OCI-LY3 (cell line): ENCODE measurements around the gene CEP350.

Experiments used
- H2AFZ ChIP-seq: fragments of 200-600, 300-600 bp; shearing (Covaris generic); 2 replicates; pipeline ENCODE4 v1.6.0; 2014; ENCODE audit warnings: antibody characterized with exemption, low read depth, low read length
- H3K27ac ChIP-seq: fragments of 200-600, 300-600 bp; sonication (generic); 2 replicates; pipeline ENCODE4 v1.5.1; 2014; ENCODE audit warnings: mild to moderate bottlenecking, low read length, moderate library complexity, mixed read lengths
- H3K27me3 ChIP-seq: fragments of 200-600, 300-600 bp; sonication (generic); 2 replicates; pipeline ENCODE4 v1.6.1; 2014; ENCODE audit warnings: low read depth, low read length, mixed read lengths
- H3K36me3 ChIP-seq: fragments of 200-600, 300-600 bp; sonication (generic); replicated peaks from 2 replicates; pipeline ENCODE3; 2014; ENCODE audit warnings: low read depth, low read length, mixed read lengths
- H3K4me1 ChIP-seq: fragments of 300-600, 200-600 bp; sonication (generic); 2 replicates; pipeline ENCODE4 v1.6.1; 2014; ENCODE audit warnings: low read length, mixed read lengths
- H3K4me2 ChIP-seq: fragments of 200-600, 300-600 bp; sonication (generic); 2 replicates; pipeline ENCODE4 v1.6.1; 2014; ENCODE audit warnings: low read length, mixed read lengths
- H3K4me3 ChIP-seq: fragments of 300-600, 200-600 bp; sonication (generic); 2 replicates; pipeline ENCODE4 v1.5.1; 2014; ENCODE audit warnings: antibody characterized with exemption, mild to moderate bottlenecking, low read length, moderate library complexity
- H3K79me2 ChIP-seq: fragments of 300-600, 200-600 bp; shearing (Covaris generic); 2 replicates; pipeline ENCODE4 v1.6.1; 2014; ENCODE audit warnings: mild to moderate bottlenecking, low read length, mixed read lengths
- H3K9ac ChIP-seq: fragments of 300-600, 200-600 bp; shearing (Covaris generic); 2 replicates; pipeline ENCODE4 v1.6.0; 2014; ENCODE audit warnings: mild to moderate bottlenecking, low read length, moderate library complexity
- H3K9me3 ChIP-seq: fragments of 200-600, 300-600 bp; shearing (Covaris generic); 2 replicates; pipeline ENCODE4 v1.6.1; 2014; ENCODE audit warnings: low read length, mixed read lengths; ENCODE audit not compliant: insufficient read depth
- H4K20me1 ChIP-seq: fragments of 200-600, 300-600 bp; sonication (generic); 2 replicates; pipeline ENCODE4 v1.6.1; 2016; ENCODE audit warnings: low read length, mixed read lengths; ENCODE audit not compliant: insufficient read depth
- EZH2phosphoT487 ChIP-seq: fragments of 200-600 bp; shearing (Covaris generic); IDR thresholded peaks from 2 replicates; pipeline ENCODE4 v1.6.1; 2018; ENCODE audit warnings: antibody characterized with exemption, mixed run types, low read depth
- TF ChIP-seq, protein P1 (sequence below): fragments of 200-600, 300-600 bp; sonication (generic); IDR thresholded peaks from 2 replicates; pipeline ENCODE4 v1.5.1; 2014; ENCODE audit warnings: antibody characterized with exemption, low read length, low read depth

CEP350 gene

GRCh38 chr1:180116964-180117763, 162.6 kb downstream of the CEP350 start:
- H3K4me3 ChIP-seq: no peak overlapping the region
- H4K20me1 ChIP-seq: no peaks in the 10 kb centered on the region
- H3K27me3 ChIP-seq: no peaks in the 10 kb centered on the region
- TF ChIP-seq EZH2phosphoT487: no peak
- TF ChIP-seq, protein P1, sequence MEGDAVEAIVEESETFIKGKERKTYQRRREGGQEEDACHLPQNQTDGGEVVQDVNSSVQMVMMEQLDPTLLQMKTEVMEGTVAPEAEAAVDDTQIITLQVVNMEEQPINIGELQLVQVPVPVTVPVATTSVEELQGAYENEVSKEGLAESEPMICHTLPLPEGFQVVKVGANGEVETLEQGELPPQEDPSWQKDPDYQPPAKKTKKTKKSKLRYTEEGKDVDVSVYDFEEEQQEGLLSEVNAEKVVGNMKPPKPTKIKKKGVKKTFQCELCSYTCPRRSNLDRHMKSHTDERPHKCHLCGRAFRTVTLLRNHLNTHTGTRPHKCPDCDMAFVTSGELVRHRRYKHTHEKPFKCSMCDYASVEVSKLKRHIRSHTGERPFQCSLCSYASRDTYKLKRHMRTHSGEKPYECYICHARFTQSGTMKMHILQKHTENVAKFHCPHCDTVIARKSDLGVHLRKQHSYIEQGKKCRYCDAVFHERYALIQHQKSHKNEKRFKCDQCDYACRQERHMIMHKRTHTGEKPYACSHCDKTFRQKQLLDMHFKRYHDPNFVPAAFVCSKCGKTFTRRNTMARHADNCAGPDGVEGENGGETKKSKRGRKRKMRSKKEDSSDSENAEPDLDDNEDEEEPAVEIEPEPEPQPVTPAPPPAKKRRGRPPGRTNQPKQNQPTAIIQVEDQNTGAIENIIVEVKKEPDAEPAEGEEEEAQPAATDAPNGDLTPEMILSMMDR: no peak
- no peaks in the 10 kb centered on the region for H3K9me3 ChIP-seq
- no peak overlapping the region for H2AFZ ChIP-seq
- H3K79me2 ChIP-seq: no peaks in the 10 kb centered on the region
- H3K27ac ChIP-seq: no peak overlapping the region
- peaks cover 12% of the 10 kb centered on the region for H3K36me3 ChIP-seq
- no peak overlapping the region for H3K4me2 ChIP-seq
- no peaks in the 10 kb centered on the region for H3K4me1 ChIP-seq
- H3K9ac ChIP-seq: no peak overlapping the region

GRCh38 chr1:180117764-180118116, 163.1 kb downstream of the CEP350 start:
- Histone ChIP-seq H3K27me3 (no peaks in the 10 kb centered on the region), H4K20me1 (no peaks in the 10 kb centered on the region), H2AFZ (no peak overlapping the region), H3K9me3 (no peaks in the 10 kb centered on the region), H3K4me2 (no peak overlapping the region), H3K27ac (no peak overlapping the region), H3K4me3 (no peak overlapping the region), H3K4me1 (no peaks in the 10 kb centered on the region), H3K9ac (no peak overlapping the region), H3K79me2 (no peaks in the 10 kb centered on the region), H3K36me3 (peaks cover 8% of the 10 kb centered on the region)
- no peak for TF ChIP-seq EZH2phosphoT487
- TF ChIP-seq, protein P1: no peak

GRCh38 chr1:180119837-180120236, 165.2 kb downstream of the CEP350 start:
- no peaks in the 10 kb centered on the region for H3K4me1 ChIP-seq
- H3K9ac ChIP-seq: no peak overlapping the region
- no peaks in the 10 kb centered on the region for H4K20me1 ChIP-seq
- H3K27me3 ChIP-seq: no peaks in the 10 kb centered on the region
- no peak overlapping the region for H3K4me3 ChIP-seq
- no peak overlapping the region for H3K27ac ChIP-seq
- H2AFZ ChIP-seq: no peak overlapping the region
- TF ChIP-seq EZH2phosphoT487: no peak
- TF ChIP-seq, protein P1: no peak
- no peaks in the 10 kb centered on the region for H3K79me2 ChIP-seq
- H3K9me3 ChIP-seq: no peaks in the 10 kb centered on the region
- no peaks in the 10 kb centered on the region for H3K36me3 ChIP-seq
- H3K4me2 ChIP-seq: no peak overlapping the region

- Histone ChIP-seq H3K27ac (no peak overlapping the region), H3K9ac (no peak overlapping the region), H2AFZ (no peak overlapping the region), H3K27me3 (no peaks in the 10 kb centered on the region), H3K36me3 (no peaks in the 10 kb centered on the region), H3K9me3 (no peaks in the 10 kb centered on the region), H3K4me2 (no peak overlapping the region), H3K4me3 (no peak overlapping the region), H3K79me2 (no peaks in the 10 kb centered on the region), H3K4me1 (no peaks in the 10 kb centered on the region), H4K20me1 (no peaks in the 10 kb centered on the region)
- no peak for TF ChIP-seq EZH2phosphoT487
- TF ChIP-seq, protein P1: no peak
These were observed 168.9 kb downstream of the CEP350 start for GRCh38 chr1:180123463-180123936.
